ENCODE results near the gene ISG20.

Gene ISG20

DNA sequence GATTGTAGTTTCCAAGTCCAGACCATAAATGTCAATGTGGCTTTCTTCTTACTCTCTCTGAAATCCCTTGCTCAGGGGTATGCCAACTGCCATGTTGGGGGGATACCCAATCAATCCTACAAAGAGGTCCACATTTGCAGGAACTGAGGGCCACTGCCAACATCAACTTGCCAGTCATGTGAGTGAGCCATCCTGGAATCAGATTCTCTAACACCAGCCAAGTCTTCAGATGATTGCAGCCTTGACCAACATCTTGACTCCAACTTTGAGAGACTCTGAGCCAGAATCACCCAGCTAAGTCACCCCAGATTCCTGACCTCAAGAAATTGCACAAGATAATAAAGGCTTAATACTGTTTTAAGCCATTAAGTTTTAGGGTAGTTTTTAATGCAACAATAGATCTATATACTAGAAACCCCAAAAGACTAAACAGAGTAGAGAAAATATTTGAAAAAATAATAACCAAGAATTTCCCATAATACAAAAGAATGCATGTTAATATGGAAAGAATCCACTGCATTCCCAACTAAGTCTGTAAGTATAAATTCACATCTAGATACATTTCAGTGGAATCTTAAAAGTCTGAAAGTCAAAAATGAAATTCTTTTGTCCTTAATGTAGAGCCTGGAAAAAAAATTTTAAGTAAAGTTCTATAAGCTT lies 22.4 kb downstream of the ISG20 start:
- H3K4me3 ChIP-seq (replicated peaks; ENCODE audit: low read depth, low read length) = no peak overlapping the region
- DNase-seq (ENCODE audit: extremely low read depth, insufficient read length) = no peak
- H3K36me3 ChIP-seq (ENCODE audit: control insufficient read depth, insufficient read depth, low read length) = no peaks in the 10 kb centered on the region
- H3K27me3 ChIP-seq (replicated peaks; ENCODE audit: control insufficient read depth, insufficient read depth, low read length) = no peaks in the 10 kb centered on the region
- TF ChIP-seq, protein P1, sequence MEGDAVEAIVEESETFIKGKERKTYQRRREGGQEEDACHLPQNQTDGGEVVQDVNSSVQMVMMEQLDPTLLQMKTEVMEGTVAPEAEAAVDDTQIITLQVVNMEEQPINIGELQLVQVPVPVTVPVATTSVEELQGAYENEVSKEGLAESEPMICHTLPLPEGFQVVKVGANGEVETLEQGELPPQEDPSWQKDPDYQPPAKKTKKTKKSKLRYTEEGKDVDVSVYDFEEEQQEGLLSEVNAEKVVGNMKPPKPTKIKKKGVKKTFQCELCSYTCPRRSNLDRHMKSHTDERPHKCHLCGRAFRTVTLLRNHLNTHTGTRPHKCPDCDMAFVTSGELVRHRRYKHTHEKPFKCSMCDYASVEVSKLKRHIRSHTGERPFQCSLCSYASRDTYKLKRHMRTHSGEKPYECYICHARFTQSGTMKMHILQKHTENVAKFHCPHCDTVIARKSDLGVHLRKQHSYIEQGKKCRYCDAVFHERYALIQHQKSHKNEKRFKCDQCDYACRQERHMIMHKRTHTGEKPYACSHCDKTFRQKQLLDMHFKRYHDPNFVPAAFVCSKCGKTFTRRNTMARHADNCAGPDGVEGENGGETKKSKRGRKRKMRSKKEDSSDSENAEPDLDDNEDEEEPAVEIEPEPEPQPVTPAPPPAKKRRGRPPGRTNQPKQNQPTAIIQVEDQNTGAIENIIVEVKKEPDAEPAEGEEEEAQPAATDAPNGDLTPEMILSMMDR (IDR thresholded peaks at IDR 0.05; ENCODE audit: insufficient read depth, low read length, poor library complexity, severe bottlenecking) = no peak

DNA sequence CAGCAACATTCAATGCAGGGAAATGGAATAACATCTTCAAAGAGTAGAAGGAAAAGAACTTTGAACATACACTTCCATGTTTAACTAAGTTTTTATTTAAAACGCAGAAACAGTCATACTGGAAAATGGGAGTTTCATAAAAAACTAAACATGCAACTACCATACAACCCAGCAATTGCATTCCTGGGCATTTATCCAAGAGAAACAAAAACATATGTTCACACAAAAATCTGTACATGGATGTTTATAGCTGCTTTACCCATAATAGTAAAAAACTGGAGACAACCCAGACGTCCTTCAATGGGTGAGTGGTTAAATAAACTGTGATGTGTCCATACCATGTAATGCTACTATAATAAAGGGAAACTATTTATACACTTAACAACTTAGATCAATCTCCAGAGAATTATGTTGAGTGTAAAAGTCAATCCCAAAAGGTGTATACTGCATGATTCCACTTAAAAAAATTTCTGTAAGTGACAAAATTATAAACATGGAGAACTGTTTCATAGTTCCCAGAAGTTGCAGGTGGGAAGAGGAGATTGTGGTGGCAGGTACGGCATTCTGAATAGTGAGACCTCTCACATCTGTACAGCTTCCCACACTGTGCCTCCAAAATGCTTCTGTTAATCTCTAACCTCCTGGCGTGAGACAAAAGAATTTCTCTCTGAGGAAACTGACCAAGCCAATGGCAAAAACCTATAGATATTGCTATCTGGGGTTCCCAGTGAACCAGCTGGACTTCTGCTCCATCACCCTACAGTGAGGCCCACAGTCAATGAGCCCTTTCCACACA lies 23.1 kb downstream of the ISG20 start:
- TF ChIP-seq, protein P1 (IDR thresholded peaks at IDR 0.05; ENCODE audit: insufficient read depth, low read length, poor library complexity, severe bottlenecking) = no peak
- no peak overlapping the region for H3K4me3 ChIP-seq (replicated peaks; ENCODE audit: low read depth, low read length)
- no peak for DNase-seq (ENCODE audit: extremely low read depth, insufficient read length)

DNA sequence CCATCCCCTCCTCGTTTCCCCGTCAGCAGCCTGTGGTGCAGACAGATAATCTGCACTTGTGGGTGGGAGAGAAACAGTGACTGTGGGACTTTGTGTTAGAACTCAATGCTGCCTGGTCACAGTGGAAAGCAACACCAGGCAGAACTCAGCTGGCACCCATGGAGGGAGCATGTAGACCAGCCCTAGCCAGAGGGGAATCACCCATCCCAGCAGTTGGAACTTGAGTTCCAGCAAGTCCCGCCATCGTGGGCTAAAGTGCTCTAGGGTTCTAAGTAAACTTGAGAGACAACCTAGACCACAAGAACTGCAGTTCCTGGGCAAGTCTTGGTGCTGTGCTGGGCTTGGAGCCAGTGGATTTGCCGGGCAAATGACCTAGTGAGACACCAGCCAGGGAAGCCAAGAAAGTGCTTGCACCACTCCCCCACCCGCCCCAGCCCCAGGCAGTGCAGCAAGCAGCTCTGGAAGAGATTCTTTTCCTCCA lies 24.4 kb downstream of the ISG20 start:
- Histone ChIP-seq H3K4me3 (replicated peaks; ENCODE audit: low read depth, low read length) (no peak overlapping the region), H3K27me3 (replicated peaks; ENCODE audit: control insufficient read depth, insufficient read depth, low read length) (no peaks in the 10 kb centered on the region), H3K36me3 (ENCODE audit: control insufficient read depth, insufficient read depth, low read length) (no peaks in the 10 kb centered on the region)
- TF ChIP-seq, protein P1 (IDR thresholded peaks at IDR 0.05; ENCODE audit: insufficient read depth, low read length, poor library complexity, severe bottlenecking) = no peak
- no peak for DNase-seq (ENCODE audit: extremely low read depth, insufficient read length)

More for the DNA sequence above, 23.1 kb downstream of the ISG20 start:
- Histone ChIP-seq H3K27me3 (replicated peaks; ENCODE audit: control insufficient read depth, insufficient read depth, low read length) (no peaks in the 10 kb centered on the region), H3K36me3 (ENCODE audit: control insufficient read depth, insufficient read depth, low read length) (no peaks in the 10 kb centered on the region)

DNA sequence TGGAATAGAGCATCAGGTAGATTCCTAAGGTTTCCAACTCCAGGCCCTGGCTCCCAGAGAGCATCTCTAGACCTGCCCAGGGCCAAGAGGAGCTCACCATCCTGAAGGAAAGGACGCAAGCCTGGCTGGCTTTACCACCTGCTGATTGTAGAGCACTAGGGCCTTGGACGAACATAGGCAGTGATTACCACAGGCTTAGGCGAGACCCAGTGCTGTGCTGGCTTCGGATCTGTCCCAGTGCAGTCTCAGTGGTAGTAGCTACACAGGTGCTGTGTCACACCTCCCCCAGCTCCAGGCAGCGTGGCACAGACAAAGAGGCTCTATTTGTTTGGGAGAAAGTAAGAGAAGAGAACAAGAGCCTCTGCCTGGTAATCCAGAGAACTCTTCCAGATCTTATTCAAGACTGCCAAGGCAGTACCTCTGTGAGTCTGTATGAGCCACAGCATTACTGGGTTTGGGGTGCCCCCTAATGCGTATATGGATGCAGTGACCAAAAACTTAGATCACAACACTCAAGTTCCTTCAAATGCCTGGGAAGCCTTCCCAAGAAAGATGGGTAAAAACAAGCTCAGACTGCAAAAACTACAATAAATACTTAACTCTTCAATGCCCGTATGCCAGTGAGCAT lies 25.4 kb downstream of the ISG20 start:
- TF ChIP-seq, protein P1 (IDR thresholded peaks at IDR 0.05; ENCODE audit: insufficient read depth, low read length, poor library complexity, severe bottlenecking) = peak; percentile 45
- no peaks in the 10 kb centered on the region for H3K36me3 ChIP-seq (ENCODE audit: control insufficient read depth, insufficient read depth, low read length)
- H3K4me3 ChIP-seq (replicated peaks; ENCODE audit: low read depth, low read length) = no peak overlapping the region
- no peak for DNase-seq (ENCODE audit: extremely low read depth, insufficient read length)
- no peaks in the 10 kb centered on the region for H3K27me3 ChIP-seq (replicated peaks; ENCODE audit: control insufficient read depth, insufficient read depth, low read length)

DNA sequence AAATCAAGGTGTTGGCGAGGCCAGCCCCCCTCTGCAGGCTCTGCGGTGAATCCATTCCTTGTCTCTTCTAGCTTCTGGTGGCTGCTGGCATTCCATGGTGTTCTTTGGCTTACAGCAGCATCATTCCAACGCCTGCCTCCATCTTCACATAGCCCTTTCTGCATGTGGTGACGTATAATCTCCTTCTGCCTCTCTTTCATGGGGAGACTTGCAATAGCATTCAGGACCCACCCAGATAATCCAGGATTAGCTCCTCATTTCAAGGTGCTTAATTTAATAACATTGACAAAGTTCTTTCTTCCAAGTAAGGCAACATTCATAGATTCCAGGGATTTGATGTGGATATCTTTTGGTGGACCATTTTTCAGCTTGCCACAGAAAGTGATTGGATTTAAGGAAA lies 35.8 kb downstream of the ISG20 start:
- TF ChIP-seq, protein P1 (IDR thresholded peaks at IDR 0.05; ENCODE audit: insufficient read depth, low read length, poor library complexity, severe bottlenecking) = no peak
- H3K36me3 ChIP-seq (ENCODE audit: control insufficient read depth, insufficient read depth, low read length) = no peaks in the 10 kb centered on the region
- H3K4me3 ChIP-seq (replicated peaks; ENCODE audit: low read depth, low read length) = no peak overlapping the region
- DNase-seq (ENCODE audit: extremely low read depth, insufficient read length) = no peak
- no peaks in the 10 kb centered on the region for H3K27me3 ChIP-seq (replicated peaks; ENCODE audit: control insufficient read depth, insufficient read depth, low read length)

Data from GM06990 (cell line).